Activated CD8-positive, alpha-beta memory T cell treated with anti-CD3 and anti-CD28 coated beads, Interleukin-2, amount 50 U/mL, for 24 hours (primary cell): ENCODE results near the gene CCDC85C.

Experiments
- DNase-seq: peaks from one replicate; pipeline ENCODE4 v3.0.0-alpha.2; 2020; ENCODE audit errors: extremely low read depth

CCDC85C gene

GRCh38 chr14:99511421-99512109 lies 92.4 kb downstream of the CCDC85C start:
- DNase-seq, result no peak

- no peak for DNase-seq
These were observed 93.4 kb downstream of the CCDC85C start for GRCh38 chr14:99510556-99511139.

DNA sequence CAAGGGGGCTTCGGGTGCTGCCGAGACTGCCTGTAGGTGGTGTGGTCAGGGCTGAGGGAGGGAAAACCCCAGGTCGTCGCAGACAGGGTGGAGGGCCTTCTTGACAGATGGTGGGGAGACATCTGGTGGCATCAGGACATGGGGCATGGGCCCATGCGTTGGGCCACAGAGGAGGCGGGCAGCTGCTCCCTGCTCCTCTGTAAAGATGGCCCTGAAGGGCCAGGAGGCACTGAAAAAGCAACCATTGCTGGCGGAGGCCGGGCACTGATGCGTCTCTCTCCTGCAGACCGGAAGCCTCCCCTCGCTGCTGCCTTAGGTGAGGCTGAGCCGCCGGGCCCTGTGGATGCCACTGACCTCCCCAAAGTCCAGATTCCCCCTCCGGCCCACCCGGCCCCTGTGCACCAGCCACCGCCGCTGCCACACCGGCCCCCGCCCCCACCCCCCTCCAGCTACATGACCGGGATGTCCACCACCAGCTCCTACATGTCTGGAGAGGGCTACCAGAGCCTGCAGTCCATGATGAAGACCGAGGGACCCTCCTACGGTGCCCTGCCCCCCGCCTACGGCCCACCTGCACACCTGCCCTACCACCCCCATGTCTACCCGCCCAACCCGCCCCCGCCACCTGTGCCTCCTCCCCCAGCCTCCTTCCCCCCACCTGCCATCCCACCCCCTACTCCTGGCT lies 94.0 kb downstream of the CCDC85C start:
- no peak for DNase-seq

- DNase-seq, result no peak
These were observed 94.9 kb downstream of the CCDC85C start for GRCh38 chr14:99508896-99509629.

DNA sequence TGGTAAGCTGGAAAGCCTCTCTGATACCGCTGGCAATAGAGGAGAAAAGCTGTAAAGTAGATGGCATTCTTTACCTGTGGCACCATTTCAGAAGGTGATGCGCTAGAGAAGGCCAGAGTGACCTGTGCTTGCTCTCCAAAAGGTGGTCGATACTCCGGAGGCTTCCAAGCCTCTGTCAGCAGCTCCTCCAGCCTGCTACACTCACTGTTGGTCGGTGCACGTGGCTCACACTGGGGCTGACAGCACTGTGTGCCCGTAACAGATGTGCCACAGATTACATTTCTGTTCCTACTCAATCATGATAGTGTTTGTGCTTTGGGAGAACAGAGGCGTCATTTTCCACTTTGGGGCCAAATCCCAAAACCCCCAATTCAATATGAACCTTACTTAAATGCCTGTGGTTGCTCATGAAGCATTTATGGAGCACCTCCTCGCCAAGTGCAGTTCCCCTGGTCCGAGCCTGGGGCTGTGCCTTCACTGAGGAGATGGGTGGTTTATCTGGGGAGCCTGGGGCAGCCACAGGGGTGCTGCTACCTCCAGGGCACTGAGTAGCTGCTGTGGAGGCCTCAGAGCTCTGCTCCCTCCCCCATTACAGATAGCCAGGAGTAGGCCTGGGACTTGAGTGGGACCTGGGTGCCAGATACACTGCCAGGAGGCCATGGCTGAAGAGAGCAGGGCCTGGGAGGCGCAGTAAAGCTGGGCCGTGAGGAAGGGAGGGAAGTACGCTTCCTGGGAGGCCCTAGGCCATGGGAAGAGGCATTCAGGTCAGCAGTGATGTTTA lies 96.0 kb downstream of the CCDC85C start:
- DNase-seq, result no peak

- DNase-seq, result no peak
These were observed 97.7 kb downstream of the CCDC85C start for GRCh38 chr14:99506276-99506675.

- no peak for DNase-seq
These were observed 98.9 kb downstream of the CCDC85C start for GRCh38 chr14:99505089-99505488.

GRCh38 chr14:99503848-99504453 lies 100.1 kb downstream of the CCDC85C start:
- no peak for DNase-seq

GRCh38 chr14:99502989-99503421 lies 101.0 kb downstream of the CCDC85C start:
- no peak for DNase-seq

DNA sequence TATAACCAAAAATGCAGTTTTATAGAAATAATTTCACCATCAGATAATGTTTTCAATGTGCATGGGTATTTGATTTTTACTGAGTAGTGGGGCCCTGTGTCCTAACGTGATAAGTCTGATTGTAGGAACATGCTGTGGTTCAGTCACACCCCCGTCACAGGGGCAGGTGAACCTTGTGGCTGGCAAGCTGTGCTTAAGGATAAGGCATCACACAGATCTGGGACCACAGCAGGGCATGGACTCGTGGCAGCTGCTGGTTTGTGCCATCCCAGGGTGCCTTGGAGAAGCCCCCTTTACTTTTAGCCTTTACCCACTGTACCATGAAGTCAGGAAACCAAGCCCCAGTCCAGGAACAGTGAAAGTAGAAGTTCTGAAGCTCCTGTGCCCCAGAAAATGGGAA lies 106.1 kb downstream of the CCDC85C start:
- no peak for DNase-seq

GRCh38 chr14:99497341-99497740 lies 106.7 kb downstream of the CCDC85C start:
- DNase-seq, result no peak

GRCh38 chr14:99484106-99484505 lies 119.9 kb downstream of the CCDC85C start:
- no peak for DNase-seq

DNA sequence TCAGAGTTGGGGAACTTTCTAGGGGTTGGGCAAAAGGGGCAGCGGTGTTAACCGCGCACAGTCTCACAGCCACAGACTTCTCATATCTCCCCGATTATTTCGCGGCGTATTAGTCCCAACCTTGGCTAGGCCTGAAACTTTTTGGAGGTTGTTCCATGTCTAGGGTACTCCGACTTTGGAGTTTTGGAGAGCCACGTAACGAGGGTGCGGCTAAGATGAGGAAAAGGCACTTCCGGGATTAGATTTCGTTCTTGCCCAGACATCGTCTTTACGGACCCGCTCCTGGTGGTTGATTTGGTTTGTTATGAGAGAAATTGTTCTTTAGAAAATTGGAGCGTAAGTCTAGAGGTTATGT lies 122.3 kb downstream of the CCDC85C start:
- DNase-seq, result no peak

GRCh38 chr14:99480917-99481744 lies 122.9 kb downstream of the CCDC85C start, which contains the start of gene CCNK:
Gene CCNK, plus strand, starts transcription at chr14:99481409. Its CDS starts 11,269 bp downstream, at chr14:99492678.
- peak; percentile 100 for DNase-seq

DNA sequence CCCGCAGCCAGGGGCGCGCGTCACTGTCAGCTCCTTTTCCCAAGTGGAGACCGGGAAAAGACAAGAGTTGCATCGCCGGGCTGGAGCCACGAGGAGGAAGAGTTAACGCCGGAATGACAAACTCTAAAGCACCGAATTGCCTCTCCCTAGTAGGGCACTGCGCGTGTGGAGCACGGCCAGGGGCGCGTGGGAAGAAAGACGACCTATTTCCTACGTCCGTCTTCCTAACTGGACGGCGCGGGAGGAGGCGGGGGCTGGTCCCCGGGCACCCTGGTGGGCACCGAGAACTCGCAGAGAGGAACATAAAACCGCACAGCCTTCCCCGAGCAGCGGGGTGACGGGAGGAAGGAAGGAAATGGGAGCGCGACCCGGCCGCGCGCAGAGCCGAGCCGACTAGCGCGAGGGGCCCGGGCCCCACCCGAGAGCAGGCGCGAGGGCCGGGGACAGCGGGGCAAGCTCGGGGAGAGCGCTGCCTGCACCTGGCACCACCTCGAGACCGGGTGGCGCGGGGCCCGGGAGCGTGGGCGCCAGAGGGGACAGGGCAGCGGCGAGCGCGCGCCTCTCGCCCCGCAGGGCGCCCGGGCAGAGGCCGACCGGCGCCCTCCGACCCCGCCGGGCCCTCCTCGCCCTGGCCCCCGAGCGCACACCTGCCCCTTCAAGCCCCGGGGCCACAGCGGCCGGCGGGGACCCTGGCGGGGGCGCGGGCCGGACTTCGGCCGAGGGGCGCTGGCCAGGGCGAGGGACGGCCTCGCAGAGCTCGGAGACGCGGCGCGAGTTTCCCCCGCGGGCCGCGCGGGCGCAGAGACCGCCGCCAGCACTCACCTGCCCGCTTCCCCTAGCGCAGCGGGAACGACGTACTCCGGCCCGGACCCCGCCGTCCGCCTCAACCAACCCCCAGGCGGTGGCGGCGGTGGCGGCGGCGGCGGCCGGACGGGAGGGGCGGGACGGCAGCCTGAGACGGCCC lies 123.8 kb downstream of the CCDC85C start, which contains the start of gene SETD3:
Gene SETD3, minus strand, starts transcription at position 954 of the 964 bp plus-strand sequence. CDS start 15,054 bp downstream, outside the sequence.
- no peak for DNase-seq

GRCh38 chr14:99479160-99479905 lies 124.7 kb downstream of the CCDC85C start:
- no peak for DNase-seq

DNA sequence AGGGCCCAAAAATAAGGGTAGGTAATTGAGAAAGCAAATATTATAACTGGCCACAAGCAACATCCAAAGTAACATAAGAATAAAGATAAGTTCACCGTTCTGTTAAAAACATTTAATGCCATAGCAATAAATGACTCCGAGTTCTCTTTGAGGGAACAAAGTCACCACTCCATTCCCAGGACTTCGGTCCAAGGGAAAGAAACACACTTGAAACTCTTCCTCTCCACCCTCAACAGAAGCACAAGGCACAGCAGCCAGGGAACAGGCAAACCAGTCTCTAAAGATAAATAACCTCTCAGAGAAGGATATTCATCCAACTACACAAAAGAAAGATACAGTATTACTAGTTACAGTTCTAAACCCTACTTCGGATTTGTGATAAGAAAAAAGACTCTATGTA lies 125.9 kb downstream of the CCDC85C start:
- DNase-seq, result no peak

GRCh38 chr14:99476864-99477263 lies 127.1 kb downstream of the CCDC85C start:
- no peak for DNase-seq
